B cell (primary cell): ENCODE data around the gene ASTN2. TPM values are rescaled to one million over a fixed set of nuclear protein-coding genes. Genes with fewer than 3 reads are reported as not detected.

Experiments
- ATAC-seq: fragments of 200-7000 bp; cut with Tn5 transposase; one replicate; pipeline ENCODE4 v1.10.0; 2021; ENCODE audit warnings: low read depth, mild to moderate bottlenecking, moderate number of reproducible peaks, moderate library complexity
- CTCF ChIA-PET: fragments of 350-600 bp; sonication (Branson Sonifier 250); formaldehyde crosslinking; loops from one replicate; lab custom pipeline; 2021; ENCODE audit warnings: antibody characterized with exemption, inconsistent platforms; lab: Charles Lee
- POLR2A ChIA-PET: fragments of 350-600 bp; sonication (Branson Sonifier 250); formaldehyde crosslinking; loops from one replicate; lab custom pipeline; 2021; ENCODE audit warnings: antibody characterized with exemption; lab: Charles Lee
- DNase-seq: peaks from one replicate; pipeline ENCODE4 v3.0.0; 2013
- H2AFZ ChIP-seq: 2 replicates; pipeline ENCODE4 v1.6.1; 2012; ENCODE audit warnings: mild to moderate bottlenecking, low read depth, low read length; ENCODE audit not compliant: insufficient read depth, poor library complexity, severe bottlenecking
- H3K27ac ChIP-seq, 2 donors: 1 replicate in 1 of 2; 2 replicates in 1 of 2; pipeline ENCODE4 v1.5.1; 2012 to 2013; ENCODE audit warnings: low read length in 2 of 2, mild to moderate bottlenecking in 2 of 2, moderate library complexity in 1 of 2
- H3K27me3 ChIP-seq, 4 experiments: fragments of 200-600 bp in 1 of 4; sonication (generic) in 1 of 4; replicated peaks in 1 of 4; 1 replicate in 2 of 4; 2 replicates in 2 of 4; pipeline versions ENCODE4 v1.6.1 to v1.7.0; 2013 to 2016; ENCODE audit warnings: low read length in 3 of 4, mild to moderate bottlenecking in 2 of 4, mixed read lengths in 1 of 4, moderate library complexity in 1 of 4; ENCODE audit not compliant: insufficient read depth in 4 of 4, control insufficient read depth in 3 of 4; ENCODE audit errors: control extremely low read depth in 1 of 4
- H3K36me3 ChIP-seq, 2 experiments: replicated peaks in 1 of 2; 1 replicate in 1 of 2; 2 replicates in 1 of 2; pipeline versions ENCODE4 v1.6.1 to v1.7.1; 2013; ENCODE audit warnings: low read length in 1 of 2; ENCODE audit not compliant: insufficient read depth in 2 of 2, control insufficient read depth in 1 of 2; ENCODE audit errors: control extremely low read depth in 1 of 2, extremely low read depth in 1 of 2
- H3K4me1 ChIP-seq, 2 donors: fragments of 200-600 bp in 1 of 2; sonication (generic) in 1 of 2; 1 replicate in 1 of 2; 2 replicates in 1 of 2; pipeline versions ENCODE4 v1.5.1 to v1.6.1; 2013 to 2017; ENCODE audit warnings: low read length in 2 of 2; ENCODE audit not compliant: control insufficient read depth in 2 of 2, insufficient read depth in 2 of 2
- H3K4me2 ChIP-seq: replicated peaks from 2 replicates; pipeline ENCODE3; 2012; ENCODE audit warnings: mild to moderate bottlenecking, low read depth, low read length; ENCODE audit not compliant: poor library complexity, severe bottlenecking
- H3K4me3 ChIP-seq, 5 experiments: fragments of 200-600 bp in 1 of 5; sonication (generic) in 1 of 5; 1 replicate in 3 of 5; 2 replicates in 2 of 5; pipeline versions ENCODE4 v1.5.1 to v1.7.0; 2011 to 2016; ENCODE audit warnings: low read length in 4 of 5, mild to moderate bottlenecking in 4 of 5, low read depth in 2 of 5, control low read depth in 1 of 5, moderate library complexity in 1 of 5; ENCODE audit not compliant: insufficient read depth in 1 of 5; ENCODE audit errors: control extremely low read depth in 1 of 5, extremely low read depth in 1 of 5
- H3K79me2 ChIP-seq: fragments of 200-600 bp; sonication (generic); one replicate; pipeline ENCODE4 v1.6.0; 2016; ENCODE audit warnings: low read length; ENCODE audit not compliant: control insufficient read depth, insufficient read depth
- H3K9ac ChIP-seq: fragments of 200-600 bp; sonication (generic); 2 replicates; pipeline ENCODE4 v1.6.1; 2017; ENCODE audit warnings: mild to moderate bottlenecking, low read length, moderate library complexity
- H3K9me3 ChIP-seq, 3 donors: one replicate each; pipeline versions ENCODE4 v1.6.1 to v1.7.1; 2013; ENCODE audit warnings: low read length in 2 of 3; ENCODE audit not compliant: control insufficient read depth in 2 of 3, insufficient read depth in 1 of 3; ENCODE audit errors: control extremely low read depth in 1 of 3
- H4K20me1 ChIP-seq: 2 replicates; pipeline ENCODE4 v1.6.0; 2012; ENCODE audit warnings: mild to moderate bottlenecking, low read length; ENCODE audit not compliant: insufficient read depth, control insufficient read depth, poor library complexity, severe bottlenecking
- H3K27ac Mint-ChIP-seq: one replicate; pipeline ENCODE4 v1.8.0; 2021; ENCODE audit warnings: mixed read lengths
- H3K27me3 Mint-ChIP-seq: one replicate; pipeline ENCODE4 v1.8.0; 2021; ENCODE audit warnings: mixed read lengths
- H3K4me1 Mint-ChIP-seq: one replicate; pipeline ENCODE4 v1.8.0; 2021; ENCODE audit warnings: mixed read lengths
- H3K4me3 Mint-ChIP-seq: one replicate; pipeline ENCODE4 v1.8.0; 2021; ENCODE audit warnings: mixed read lengths
- H3K9me3 Mint-ChIP-seq: one replicate; pipeline ENCODE4 v1.8.0; 2022; ENCODE audit warnings: mixed read lengths; ENCODE audit not compliant: insufficient read depth
- EZH2 ChIP-seq: IDR thresholded peaks from 2 replicates; pipeline ENCODE4 v1.6.1; 2012; ENCODE audit warnings: borderline replicate concordance, low read depth, mild to moderate bottlenecking, moderate library complexity, low read length; ENCODE audit not compliant: insufficient read depth, poor library complexity, severe bottlenecking
- WGBS: methylation state at CpG from one replicate; pipeline ENCODE4 v1.1.5; 2013; ENCODE audit warnings: missing lambda C conversion rate; ENCODE audit not compliant: insufficient coverage; 5-methylcytosine and 5-hydroxymethylcytosine counted together
- intact Hi-C: fragments of 100-400 bp; cut with micrococcal nuclease; formaldehyde crosslinking; loops from one replicate; pipeline ENCODE4 v1.10.0; 2022
- polyA plus RNA-seq: library from polyadenylated mRNA; depleted of rRNA; stranded (reverse); fragments of >200 nt; gene quantifications from 2 replicates; pipeline ENCODE4 v1.2.3, GENCODE V29; 2012
- total RNA-seq, 2 donors: library from RNA; stranded (reverse); fragments of 120-200 nt in 1 of 2; gene quantifications; 1 replicate in 1 of 2; 2 replicates in 1 of 2; pipeline versions ENCODE4 v1.2.3 to v1.2.4, GENCODE V29; 2013 to 2022
- TF ChIP-seq, protein P1 (sequence below): fragments of 200-600 bp; IDR thresholded peaks from one replicate; pipeline ENCODE4 v1.8.0; 2022; ENCODE audit warnings: antibody characterized with exemption, mild to moderate bottlenecking

The ASTN2 gene
- total and polyA plus RNA-seq, 2 donors (not counting 1 experiment from before 2014, with no cell fraction given) = 1.2 to 3.6 TPM

DNA sequence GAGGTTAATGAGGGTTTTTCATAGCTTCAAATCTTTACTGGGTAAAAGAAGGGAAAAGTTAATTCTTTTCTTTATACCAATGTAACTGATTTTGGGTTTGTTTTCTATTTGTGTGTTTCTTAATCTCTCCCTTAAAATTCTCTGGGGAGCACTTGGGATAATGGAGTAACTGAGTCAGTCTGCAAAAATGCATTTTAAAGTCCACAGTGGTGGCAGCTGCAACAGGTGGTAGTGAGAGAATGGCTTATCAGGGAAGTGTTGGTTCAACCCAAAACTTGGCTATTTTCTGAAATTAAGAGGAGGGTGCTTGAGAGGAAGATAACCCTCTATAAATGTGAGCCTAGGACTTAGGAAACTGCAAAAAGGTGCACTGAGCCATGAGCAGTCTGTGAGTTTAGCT is 39.9 kb upstream of the ASTN2 start:
- Histone ChIP-seq H3K9me3 (no peaks in the 10 kb centered on the region), H3K4me3 (no peak overlapping the region), H3K79me2 (no peaks in the 10 kb centered on the region), H3K9ac (no peak overlapping the region), H3K36me3 (no peaks in the 10 kb centered on the region), H4K20me1 (no peaks in the 10 kb centered on the region), H3K27ac (no peak overlapping the region), H3K4me1 (no peaks in the 10 kb centered on the region), H2AFZ (no peak overlapping the region), H3K27me3 (no peaks in the 10 kb centered on the region), H3K4me2 (no peak overlapping the region)
- TF ChIP-seq EZH2 = no peak
- TF ChIP-seq, protein P1, sequence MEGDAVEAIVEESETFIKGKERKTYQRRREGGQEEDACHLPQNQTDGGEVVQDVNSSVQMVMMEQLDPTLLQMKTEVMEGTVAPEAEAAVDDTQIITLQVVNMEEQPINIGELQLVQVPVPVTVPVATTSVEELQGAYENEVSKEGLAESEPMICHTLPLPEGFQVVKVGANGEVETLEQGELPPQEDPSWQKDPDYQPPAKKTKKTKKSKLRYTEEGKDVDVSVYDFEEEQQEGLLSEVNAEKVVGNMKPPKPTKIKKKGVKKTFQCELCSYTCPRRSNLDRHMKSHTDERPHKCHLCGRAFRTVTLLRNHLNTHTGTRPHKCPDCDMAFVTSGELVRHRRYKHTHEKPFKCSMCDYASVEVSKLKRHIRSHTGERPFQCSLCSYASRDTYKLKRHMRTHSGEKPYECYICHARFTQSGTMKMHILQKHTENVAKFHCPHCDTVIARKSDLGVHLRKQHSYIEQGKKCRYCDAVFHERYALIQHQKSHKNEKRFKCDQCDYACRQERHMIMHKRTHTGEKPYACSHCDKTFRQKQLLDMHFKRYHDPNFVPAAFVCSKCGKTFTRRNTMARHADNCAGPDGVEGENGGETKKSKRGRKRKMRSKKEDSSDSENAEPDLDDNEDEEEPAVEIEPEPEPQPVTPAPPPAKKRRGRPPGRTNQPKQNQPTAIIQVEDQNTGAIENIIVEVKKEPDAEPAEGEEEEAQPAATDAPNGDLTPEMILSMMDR = no peak
- ATAC-seq (no peak), DNase-seq (no peak)
- no peaks in the 10 kb centered on the region for H3K27me3 Mint-ChIP-seq
- intact Hi-C loops = no loop called here
- ChIA-PET CTCF (no interaction called here), POLR2A (no interaction called here)
- no peaks in the 10 kb centered on the region for H3K9me3 Mint-ChIP-seq
- no peak overlapping the region for H3K27ac Mint-ChIP-seq
- H3K4me1 Mint-ChIP-seq = no peaks in the 10 kb centered on the region
- H3K4me3 Mint-ChIP-seq = no peak overlapping the region

DNA sequence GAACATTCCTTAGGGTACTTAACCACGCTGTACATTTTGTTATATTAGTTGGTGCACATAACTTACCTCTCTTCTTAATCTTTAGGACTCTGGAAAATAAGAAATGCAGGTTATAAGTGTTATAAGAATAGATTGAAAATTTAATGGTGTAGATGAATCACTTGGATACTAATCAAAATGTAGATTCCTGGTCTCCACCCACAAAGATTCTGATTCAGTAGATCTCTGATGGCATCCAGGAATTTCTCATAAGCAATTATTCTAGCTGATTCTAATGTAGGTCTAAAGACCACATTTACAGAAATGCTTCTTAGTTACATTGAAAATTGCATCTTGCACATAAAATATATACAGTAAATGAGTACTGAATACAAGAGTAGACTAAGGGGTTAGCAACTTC is 38.9 kb upstream of the ASTN2 start:
- Histone ChIP-seq H3K9me3 (no peaks in the 10 kb centered on the region), H3K36me3 (no peaks in the 10 kb centered on the region), H4K20me1 (no peaks in the 10 kb centered on the region), H3K4me1 (no peaks in the 10 kb centered on the region), H2AFZ (no peak overlapping the region), H3K4me2 (no peak overlapping the region), H3K4me3 (no peak overlapping the region), H3K79me2 (no peaks in the 10 kb centered on the region), H3K9ac (no peak overlapping the region), H3K27ac (no peak overlapping the region), H3K27me3 (no peaks in the 10 kb centered on the region)
- intact Hi-C loops = no loop called here
- no CpG with 5 or more reads among the region's 1 CpG for WGBS
- Mint-ChIP-seq H3K27me3 (no peaks in the 10 kb centered on the region), H3K9me3 (no peaks in the 10 kb centered on the region), H3K4me3 (no peak overlapping the region), H3K4me1 (no peaks in the 10 kb centered on the region), H3K27ac (no peak overlapping the region)
- ATAC-seq = no peak
- CTCF ChIA-PET = interaction anchor here (0.6 kb wide), 1 partner anchor 499 kb away, joined by 3 read pairs; no protein-coding TSS in a partner anchor
- TF ChIP-seq, protein P1 = no peak
- no peak for DNase-seq
- POLR2A ChIA-PET = no interaction called here
